ENCODE measurements around the gene TMCO5A.
"Not testable (repeated sequence)": the region's sequence is repeated elsewhere in the genome, so short reads cannot be mapped to it uniquely, and the experiment has no call there.

The TMCO5A gene

DNA sequence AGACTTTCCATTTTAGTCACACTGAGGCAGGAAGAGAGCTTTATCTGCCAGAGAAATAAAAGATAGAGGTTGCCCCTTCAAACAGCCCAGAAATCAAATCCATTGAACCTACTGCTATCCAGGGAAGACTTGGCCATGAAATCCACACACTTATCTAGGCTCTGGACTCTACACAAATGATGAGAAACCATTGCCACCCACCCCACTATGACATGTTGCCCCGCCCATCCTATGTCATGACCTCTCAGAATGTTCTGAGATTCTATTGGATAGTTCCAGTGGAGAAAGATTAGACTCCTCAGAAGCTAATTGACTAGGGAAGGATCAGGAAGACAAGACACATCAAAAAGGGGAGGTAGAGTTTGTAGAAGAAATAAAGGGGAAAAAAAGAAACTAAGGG, at the start of gene TMCO5A:
TMCO5A (plus strand) TSS at position 301 of the 400 bp plus-strand sequence. CDS start 1,684 bp downstream, outside the sequence.
- DNase-seq (ENCODE audit: low read depth, low spot score), result no peak

DNA sequence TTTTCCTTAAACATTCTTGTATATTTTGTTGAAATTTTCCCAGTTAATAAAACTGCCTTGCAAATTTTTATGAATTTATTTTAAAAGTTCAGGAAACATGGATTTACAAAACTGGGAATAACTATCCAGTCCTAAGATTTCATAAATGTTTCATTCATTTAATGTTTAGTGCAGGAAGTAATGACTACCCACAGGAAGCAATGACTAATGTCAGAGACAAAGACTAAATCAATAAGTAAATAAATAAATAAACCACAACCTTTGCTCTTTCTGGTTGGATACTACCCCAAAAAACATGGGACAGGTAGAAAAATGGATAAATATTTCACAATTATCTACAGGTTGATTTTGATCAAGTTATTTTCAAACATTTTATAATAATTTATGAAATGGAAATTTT, 48.8 kb upstream of the TMCO5A start:
- no peak for DNase-seq (ENCODE audit: low read depth, low spot score)

DNA sequence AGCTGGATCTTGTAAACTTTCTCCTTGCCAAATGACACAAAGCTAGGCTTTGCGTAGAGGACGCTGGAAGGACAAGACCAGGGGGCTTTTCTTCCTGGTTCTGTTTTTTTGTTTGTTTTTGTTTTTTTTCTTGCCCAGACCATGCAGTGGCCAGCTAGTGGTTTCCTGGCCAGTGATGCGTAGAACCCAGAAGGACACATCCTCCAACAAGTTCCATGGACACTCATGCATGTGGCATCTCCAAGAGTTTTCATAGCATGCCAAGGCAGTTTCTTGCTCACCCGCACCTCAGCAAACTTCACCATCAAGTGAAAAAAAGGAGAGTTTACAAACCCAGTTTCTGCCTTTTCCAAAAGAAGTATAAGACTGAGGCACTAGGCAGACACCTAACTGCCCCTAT, 46.1 kb upstream of the TMCO5A start:
- no peak for DNase-seq (ENCODE audit: low read depth, low spot score)

DNA sequence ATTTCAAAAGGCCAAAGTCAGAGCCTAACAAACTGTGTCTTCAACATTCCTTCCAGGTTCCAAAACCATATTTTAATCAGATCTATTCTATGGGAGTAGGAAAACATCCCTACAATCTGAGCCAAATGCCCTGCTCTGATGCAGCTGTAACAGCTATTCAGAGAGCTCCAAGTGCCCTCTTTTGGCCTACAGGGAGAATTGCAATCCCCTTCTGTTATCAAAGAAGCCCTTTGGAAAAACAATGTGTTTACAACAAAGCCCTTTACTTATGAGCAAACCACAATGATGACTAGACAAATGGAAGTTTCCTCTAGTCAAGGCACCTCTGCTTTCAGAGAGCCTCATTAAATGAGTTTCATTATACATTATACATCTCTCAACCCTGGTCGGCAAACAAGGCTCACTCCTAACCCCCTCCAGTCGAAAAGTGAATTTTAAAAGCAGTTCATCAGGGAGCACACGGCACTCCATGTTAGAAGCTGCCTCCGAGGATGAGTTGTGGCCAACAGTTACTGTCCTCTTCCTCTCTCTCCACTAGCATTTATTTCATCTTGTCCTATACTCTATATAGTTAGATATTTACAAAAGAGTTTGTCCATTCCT, 42.6 kb upstream of the TMCO5A start:
- DNase-seq (ENCODE audit: low read depth, low spot score), result no peak

DNA sequence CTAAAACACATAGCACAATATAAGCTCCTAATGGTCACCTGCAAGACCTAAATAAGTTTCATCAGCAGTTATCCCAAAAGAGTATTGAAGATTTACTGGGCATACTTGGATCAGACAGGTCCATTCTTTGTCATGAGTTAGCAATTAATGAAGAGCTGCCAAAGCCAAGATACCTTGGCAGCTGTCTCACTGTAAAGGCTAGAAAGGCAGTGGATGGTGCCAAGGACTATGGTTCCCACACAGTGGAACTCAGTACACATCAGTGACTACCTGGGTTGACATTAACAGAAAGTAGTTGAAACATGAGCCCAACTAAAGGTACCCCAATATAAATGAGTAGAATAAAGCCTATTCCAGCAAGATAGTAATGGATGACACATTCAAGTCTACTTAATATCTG, 41.1 kb upstream of the TMCO5A start:
- DNase-seq (ENCODE audit: low read depth, low spot score), result no peak

DNA sequence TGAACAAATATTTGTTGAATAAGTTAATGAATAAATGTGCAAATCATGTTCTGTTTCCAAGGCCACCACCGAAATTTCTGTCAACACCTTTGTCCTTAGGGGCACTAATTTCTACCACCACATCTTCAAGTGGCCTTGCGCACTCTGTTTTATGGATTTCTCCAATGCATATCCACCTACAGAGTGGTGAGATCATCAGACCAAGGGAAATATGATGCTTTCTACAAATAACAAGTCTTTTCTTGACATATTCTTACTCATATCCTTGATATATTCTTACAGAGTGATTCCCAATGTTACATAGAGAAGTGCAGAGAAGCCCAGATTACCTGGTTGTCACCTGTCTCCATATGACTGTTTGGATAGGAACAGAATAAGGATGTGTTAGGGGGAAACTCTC, 36.1 kb upstream of the TMCO5A start:
- no peak for DNase-seq (ENCODE audit: low read depth, low spot score)

DNA sequence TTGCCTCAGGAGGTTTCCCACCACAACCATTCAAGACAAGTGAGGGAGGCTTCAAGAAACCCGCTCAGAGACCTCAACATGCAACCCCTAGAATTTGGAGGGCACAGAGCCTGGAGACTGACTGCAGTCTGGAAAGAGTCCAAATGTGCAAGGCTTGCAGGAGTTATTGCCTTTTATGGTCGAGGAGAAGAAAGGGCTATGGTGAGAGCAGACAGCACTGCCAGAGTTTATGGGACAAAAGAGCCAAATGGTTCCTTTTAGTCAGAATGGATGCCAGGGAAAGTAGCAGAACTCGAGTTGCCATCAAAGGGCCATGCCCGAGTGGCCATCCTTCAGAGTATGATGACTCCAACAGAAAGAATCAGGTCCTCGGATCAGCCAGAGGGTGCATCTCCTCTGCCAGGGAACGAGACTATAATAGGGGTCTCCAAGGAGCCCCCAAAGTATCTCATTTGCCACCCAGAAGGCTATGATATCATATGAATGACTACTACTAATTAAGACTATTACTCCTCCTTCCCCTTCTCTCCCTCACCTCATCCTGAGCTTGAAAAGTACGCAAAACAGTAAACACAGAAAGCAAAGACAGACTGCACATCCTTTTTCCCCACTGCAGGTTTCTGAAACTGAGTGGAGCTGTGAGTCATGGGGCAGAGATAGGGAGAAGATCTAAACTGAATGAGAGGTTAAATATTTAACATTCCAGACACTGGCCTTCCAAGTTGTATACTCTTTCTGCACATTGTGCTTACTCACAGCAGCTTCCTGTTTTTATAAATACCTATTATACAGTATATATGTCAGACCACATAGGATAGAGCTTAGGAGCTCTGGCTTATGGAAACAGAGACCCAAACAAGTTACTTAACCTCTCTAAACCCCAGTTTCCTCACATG, 33.9 kb upstream of the TMCO5A start:
- DNase-seq (ENCODE audit: low read depth, low spot score), result no peak

DNA sequence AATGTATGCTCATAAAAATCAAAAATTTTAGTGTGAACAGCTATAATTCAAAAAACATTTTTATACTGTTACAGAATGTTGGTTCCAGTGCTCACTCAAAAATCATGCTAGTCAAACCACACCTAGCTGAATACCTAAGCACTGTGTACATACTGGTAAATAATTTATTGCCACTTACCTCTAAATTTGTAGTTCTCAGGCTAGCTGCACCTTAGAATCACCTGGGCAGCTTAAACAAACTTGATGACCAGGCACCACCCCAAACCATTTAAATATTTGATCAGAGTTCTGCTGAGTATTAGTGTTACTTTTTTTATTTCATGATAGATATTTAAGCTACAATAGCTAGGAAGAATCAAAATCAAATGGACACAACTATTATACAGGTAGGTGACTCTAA, 32.3 kb upstream of the TMCO5A start:
- DNase-seq (ENCODE audit: low read depth, low spot score), result no peak

DNA sequence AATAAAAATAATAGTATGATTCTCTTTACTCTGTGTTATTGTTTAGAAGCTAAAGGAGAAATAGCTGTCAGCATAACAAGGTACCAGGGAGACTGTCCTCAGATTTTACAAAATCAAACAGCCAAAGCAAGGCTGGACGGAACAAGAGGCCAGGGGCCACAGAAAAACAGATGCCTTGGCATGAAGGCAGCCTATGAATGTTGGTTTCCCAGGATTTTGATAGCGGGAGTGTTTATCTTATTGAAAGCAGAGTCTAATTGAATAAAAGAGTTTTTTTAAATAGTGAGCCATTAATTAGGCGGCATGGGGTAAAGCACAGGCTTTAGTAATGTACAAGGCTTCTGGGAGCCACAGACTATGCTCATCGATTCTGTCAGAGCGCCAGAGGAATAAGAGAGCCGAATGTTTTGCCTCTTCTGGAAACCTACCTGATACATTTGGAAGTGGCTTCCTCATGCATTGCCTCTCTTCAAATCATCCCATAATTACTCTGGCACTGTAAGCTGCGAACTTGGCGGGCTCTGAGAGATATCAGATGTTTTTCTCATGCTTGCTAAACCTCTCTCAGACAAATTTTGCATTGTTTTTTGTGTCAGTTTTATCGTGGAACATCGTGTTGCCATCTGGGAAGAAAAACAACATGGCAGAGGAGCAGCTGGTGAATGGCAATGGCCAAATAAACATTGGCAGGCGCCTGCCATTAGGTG, 30.4 kb upstream of the TMCO5A start:
- DNase-seq (ENCODE audit: low read depth, low spot score), result no peak

DNA sequence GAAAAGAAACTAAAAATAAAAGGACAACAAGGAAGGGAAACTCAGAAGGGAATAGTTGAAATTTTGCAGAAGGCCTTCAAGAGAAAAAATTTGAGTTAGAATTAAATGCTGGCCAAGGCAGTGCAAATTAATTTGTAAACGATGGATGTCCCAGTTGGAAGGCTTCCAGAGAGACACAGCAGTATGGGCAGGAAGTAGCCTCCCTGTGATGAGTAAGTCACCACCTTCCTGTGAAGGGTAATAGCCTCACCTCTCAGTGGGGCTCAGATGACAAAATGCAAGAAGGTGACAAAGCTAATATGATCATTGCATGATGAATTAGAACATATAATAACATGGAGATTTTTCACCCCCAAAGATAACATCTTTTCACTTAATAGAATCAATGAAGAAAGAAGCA, 27.3 kb upstream of the TMCO5A start:
- no peak for DNase-seq (ENCODE audit: low read depth, low spot score)

DNA sequence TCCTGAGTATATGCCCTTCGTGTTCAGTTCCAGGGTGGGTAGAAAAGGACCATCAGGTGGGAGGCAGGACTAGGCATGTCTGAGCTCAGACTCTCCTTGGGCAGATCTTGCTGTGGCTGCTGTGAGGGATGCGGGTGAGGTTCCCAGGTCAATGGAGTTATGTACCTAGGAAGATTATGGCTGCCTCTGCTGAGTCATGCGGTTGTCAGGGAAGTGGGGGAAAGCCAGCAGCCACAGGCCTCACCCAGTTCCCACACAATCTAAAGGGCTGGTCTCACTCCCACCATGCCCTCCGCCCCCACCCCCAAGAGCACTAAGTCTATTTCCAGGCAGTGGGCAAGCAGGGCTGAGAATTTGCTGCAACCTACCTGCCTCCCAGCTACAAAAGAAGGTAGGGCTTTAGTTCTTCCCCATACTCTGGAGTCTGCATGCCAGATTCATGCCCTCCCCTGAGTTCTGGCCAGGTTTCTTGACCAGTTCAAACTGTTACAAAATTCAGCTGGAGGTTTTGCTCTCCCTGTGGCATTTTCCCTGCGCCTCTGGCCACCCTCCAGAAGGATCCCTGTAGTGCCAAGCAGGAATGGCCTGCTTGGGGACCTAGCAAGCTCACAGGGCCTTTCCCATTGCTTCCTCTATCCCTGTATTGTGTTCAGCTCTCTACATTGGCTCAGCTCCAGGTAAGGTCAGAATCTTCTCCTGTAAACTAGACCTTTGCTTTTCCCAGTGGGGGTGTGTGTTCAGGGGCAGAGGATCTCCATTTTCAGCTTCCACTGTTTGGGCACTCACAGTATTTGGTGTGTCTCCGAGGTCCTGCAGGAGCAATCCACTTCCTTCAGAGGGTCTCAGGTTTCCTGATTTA, 12.7 kb upstream of the TMCO5A start:
- DNase-seq (ENCODE audit: low read depth, low spot score), result no peak

DNA sequence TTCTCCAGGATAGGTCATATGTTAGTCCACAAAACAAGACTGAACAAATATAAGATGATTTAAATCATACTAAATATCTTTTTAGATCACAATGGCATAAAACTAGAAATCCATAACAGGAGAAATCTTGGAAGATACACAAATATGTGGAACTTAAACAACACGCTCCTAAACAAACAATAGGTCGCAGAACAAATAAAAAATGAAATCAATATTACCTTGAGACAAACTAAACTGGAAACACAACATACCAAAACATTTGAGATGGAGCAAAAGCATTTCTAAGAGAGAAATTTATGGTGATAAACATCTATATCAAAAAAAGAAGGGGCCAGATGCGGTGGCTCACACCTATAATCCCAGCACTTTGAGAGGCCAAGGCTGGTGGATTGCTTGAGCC, 8.3 kb upstream of the TMCO5A start:
- DNase-seq (ENCODE audit: low read depth, low spot score), result no peak

DNA sequence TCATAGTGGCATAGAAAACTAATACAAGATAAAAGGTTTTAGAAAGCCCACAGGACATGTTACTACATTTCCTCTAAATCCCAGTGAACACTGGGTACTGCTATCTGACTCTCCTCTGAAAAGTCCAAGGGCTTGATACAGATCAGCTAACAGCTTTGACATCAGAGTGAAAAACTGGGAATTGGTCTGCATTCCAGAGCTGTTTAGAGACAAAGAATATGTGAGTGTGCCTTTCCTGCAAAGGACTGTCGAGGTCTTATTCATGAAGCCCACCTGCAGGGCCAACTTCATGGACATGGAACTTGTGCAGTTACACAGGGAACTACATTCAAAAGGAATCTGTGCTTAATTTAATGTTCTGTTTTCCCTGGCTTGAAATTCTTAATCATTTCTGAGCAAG, 5.2 kb upstream of the TMCO5A start:
- DNase-seq (ENCODE audit: low read depth, low spot score), result no peak

DNA sequence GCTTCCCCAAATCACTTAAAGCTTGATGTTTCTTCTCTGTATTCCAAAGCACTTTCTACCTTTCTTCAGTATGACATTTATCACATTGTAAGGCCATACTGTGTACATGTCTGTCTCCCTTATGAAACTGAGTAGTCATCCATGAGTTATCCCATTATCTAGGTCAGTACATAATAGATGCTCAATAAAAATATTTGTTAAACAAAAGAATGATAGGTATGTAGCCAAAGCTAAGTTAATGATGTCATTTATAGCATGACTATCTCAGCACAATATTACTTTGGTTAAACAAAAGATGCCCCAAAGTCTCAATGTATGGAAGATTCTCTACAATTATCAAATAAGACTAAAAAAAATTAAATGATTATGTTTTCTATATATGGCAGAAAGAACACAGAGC, 3.1 kb upstream of the TMCO5A start:
- no peak for DNase-seq (ENCODE audit: low read depth, low spot score)

DNA sequence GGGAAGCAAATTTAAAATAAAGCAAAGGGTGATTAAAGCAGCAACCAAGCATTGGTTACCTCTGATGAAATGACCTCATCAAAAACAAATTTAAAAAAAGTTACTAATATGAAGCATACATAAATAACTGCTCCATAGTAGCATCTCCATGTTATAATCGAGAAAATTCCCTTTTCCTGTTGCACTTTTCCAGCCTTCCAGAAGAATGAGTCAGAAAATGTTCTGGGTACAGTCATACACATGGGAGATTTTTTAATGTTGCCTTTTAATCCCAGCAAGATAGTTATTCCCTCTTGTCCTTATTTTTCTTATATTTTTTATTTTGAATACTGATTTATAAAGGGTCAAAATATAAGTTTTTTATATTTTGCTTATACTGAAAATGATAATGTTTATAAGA, 2.6 kb upstream of the TMCO5A start:
- DNase-seq (ENCODE audit: low read depth, low spot score), result no peak

DNA sequence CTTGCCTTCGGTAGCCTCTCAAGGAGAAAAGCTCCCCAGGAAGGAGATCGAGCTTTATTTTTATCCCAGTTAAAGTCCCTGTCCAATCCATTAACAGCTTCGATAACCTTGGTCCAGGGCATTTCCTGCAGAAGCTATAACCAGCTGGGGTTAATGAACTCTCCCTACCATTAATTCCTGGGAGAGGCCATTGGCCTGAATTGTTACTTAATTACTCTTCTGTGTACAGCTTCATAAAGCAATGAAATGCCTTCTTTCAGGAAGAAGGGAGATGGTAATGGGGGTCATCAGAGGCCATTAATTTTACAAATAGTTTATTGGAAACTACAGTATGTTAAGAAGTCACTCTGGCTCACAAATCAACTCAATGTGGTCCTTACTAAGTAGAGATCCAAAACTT, 1.9 kb upstream of the TMCO5A start:
- no peak for DNase-seq (ENCODE audit: low read depth, low spot score)

DNA sequence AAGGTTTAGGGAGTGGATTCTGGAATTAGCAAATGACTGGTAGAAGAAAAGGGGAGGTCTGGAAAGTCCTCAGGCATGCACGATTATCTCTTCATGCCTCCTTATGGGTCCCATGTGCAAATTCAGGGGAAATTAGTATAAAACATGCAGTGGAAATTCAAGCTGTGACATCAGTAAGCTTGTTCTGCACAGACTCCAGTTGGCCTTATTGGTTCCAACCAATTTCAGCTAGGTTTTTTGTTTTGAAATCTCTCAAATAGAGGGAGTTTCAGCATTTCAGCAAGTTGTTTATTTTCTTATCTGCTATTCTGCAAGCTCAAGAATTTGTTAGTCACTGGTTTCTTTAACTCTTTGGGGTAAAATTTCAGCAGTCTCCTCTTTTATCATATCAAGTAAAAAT, 774 bp upstream of the TMCO5A start:
- DNase-seq (ENCODE audit: low read depth, low spot score), result peak; percentile 36

DNA sequence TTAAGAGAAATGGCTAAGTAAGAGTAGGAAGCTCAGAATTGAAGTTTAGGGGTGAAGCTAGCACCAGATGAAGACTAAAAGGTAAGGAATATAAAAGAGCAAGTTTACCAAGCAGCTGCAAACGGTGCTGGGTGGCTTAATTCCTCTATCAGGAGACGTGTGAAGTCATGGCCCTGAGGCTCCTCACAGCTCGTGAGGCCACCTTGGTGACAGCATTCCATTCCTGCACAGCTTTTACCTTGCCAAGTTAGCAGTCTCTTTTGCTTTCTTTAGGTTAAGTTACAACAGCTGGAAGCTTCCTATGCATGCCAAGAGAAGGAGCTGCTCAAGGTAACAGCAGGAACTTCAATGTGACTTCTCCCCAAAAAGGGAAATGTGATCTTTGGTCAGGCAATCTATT, 6.4 kb downstream of the TMCO5A start:
- DNase-seq (ENCODE audit: low read depth, low spot score), result no peak

DNA sequence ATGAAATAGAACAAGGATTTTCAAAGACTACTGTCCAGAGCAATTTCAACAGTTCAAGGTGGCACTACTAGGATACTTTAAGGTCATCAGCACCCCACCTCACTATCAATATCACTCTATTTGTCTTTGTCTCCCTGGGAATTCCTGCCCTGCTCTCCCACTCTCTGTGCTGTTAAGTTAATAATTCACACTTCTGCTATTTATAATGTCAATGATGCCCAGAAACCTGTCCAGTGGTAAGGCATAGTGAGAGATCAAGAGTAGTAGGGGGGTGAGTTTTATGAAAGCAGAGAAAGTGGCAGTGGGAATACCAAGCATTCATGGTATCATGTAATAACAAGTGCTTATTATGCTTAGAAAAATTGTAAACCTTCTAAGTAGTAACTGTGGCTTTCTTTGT, 7.3 kb downstream of the TMCO5A start:
- no peak for DNase-seq (ENCODE audit: low read depth, low spot score)

DNA sequence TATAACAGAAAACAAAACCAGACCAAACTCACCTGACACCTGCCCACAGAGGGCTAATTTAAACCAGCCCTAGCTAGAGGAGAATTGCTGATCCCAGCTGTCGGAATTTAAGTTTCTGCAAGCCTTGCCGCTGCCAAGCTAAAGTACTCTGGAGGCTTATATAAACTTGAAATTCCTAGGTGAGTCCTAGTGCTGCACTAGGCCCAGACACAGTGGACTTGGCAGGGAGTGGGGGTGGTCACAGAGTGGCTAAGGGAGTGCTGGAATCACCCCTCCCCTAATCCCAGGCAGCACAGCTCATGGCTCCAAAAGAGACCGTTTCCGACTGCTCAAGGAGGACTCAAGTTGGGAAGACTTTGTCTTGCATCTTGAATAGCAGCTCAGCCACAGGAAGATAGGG, 17.6 kb downstream of the TMCO5A start:
- DNase-seq (ENCODE audit: low read depth, low spot score), result no peak

DNA sequence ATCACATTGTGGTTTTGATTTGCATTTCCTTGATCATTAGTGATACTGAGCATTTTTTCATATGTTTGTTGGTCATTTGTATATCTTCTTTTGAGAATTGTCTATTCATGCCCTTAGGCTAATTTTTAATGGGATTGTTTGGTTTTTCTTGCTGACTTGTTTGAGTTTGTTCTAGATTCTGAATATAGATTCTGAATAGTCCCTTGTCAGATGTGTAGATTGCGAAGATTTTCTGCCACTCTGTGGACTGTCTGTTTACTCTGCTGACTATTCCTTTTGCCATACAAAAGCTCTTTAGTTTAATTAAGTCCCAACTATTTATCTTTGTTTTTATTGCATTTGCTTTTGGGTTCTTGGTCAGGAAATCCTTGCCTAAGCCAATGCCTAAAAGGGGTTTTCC, 26.3 kb downstream of the TMCO5A start:
- not testable (repeated sequence) for DNase-seq (ENCODE audit: low read depth, low spot score)

DNA sequence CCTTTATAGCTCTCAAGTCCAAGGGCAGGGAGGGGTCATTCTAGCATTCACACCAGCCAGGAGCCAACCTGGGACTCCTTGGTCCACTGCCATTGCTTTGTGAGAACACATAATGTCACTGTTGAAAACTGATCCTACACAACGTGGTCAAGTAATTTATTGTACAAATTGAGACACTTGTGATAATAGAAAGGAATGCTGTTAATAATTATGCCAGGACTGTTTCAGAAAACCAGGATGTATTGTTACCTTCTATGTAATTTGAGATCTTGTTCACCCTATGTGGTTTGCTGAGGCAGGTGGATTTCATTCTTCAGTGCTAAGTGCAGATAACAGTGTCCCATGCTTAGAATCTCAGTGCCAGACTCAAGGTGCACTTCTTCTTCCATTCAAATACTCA, 33.3 kb downstream of the TMCO5A start:
- no peak for DNase-seq (ENCODE audit: low read depth, low spot score)

Data from smooth muscle cell of the brain vasculature (primary cell).